ENCODE data around the gene TTC13. TPM values are rescaled to one million over a fixed set of nuclear protein-coding genes. Genes with fewer than 3 reads are reported as not detected.

Gene TTC13
- total and polyA plus RNA-seq, 4 donors, result 2.6 to 17.5 (median 6.8) TPM

GRCh38 chr1:230891413-230891812 is 87.2 kb downstream of the TTC13 start:
- TF ChIP-seq FOXA1 (IDR thresholded peaks at IDR 0.05) (no peak), GABPA (IDR thresholded peaks at IDR 0.05 in 1 of 2, conservative IDR thresholded peaks at IDR 0.05 in 1 of 2) (no peak), HNF4G (IDR thresholded peaks at IDR 0.05) (no peak), EGR1 (IDR thresholded peaks at IDR 0.05; ENCODE audit: low read depth in 2 of 2) (no peak), SP1 (IDR thresholded peaks at IDR 0.05) (no peak), FOXA2 (IDR thresholded peaks at IDR 0.05) (no peak), ATF3 (IDR thresholded peaks at IDR 0.05) (no peak), JUND (IDR thresholded peaks at IDR 0.05) (no peak), ZBTB33 (IDR thresholded peaks at IDR 0.05) (no peak), MAX (IDR thresholded peaks at IDR 0.05) (no peak), YY1 (IDR thresholded peaks at IDR 0.05) (no peak), RAD21 (IDR thresholded peaks at IDR 0.05) (no peak), NR2F2 (IDR thresholded peaks at IDR 0.05) (no peak)
- Histone ChIP-seq H3K36me3 (ENCODE audit: control insufficient read depth in 4 of 4, insufficient read depth in 3 of 4, low read depth in 1 of 4, low read length in 3 of 4) (no peaks in the 10 kb centered on the region), H3K27me3 (ENCODE audit: control insufficient read depth in 4 of 4, insufficient read depth in 4 of 4, low read length in 3 of 4) (no peaks in the 10 kb centered on the region), H3K4me1 (ENCODE audit: control insufficient read depth in 4 of 4, insufficient read depth in 4 of 4, low read length in 3 of 4) (no peaks in the 10 kb centered on the region), H3K9ac (ENCODE audit: low read depth in 1 of 2, low read length in 2 of 2) (no peak overlapping the region), H3K27ac (ENCODE audit: low read depth in 1 of 2, low read length in 2 of 2) (no peak overlapping the region), H3K9me3 (ENCODE audit: control insufficient read depth in 4 of 4, low read length in 3 of 4) (no peaks in the 10 kb centered on the region), H3K4me3 (ENCODE audit: low read depth in 1 of 3, low read length in 3 of 3) (no peak overlapping the region)
- DNase-seq (ENCODE audit: low spot score), result no peak
- 64% methylated on average over 2 of the region's 2 CpGs for WGBS

GRCh38 chr1:230884646-230885045 is 94.0 kb downstream of the TTC13 start:
- no peak for TF ChIP-seq JUND (IDR thresholded peaks at IDR 0.05)
- no peak for TF ChIP-seq YY1 (IDR thresholded peaks at IDR 0.05)
- no peak for TF ChIP-seq RAD21 (IDR thresholded peaks at IDR 0.05)
- TF ChIP-seq ZBTB33 (IDR thresholded peaks at IDR 0.05), result no peak
- no peak for TF ChIP-seq HNF4A (conservative IDR thresholded peaks at IDR 0.05)
- TF ChIP-seq CTCF (IDR thresholded peaks at IDR 0.05; ENCODE audit: low read depth, low read length, missing input control), result no peak
- TF ChIP-seq EGR1 (IDR thresholded peaks at IDR 0.05; ENCODE audit: low read depth in 2 of 2), result no peak
- no peak for TF ChIP-seq NR2F2 (IDR thresholded peaks at IDR 0.05)
- no peak for TF ChIP-seq GABPA (IDR thresholded peaks at IDR 0.05 in 1 of 2, conservative IDR thresholded peaks at IDR 0.05 in 1 of 2)
- TF ChIP-seq REST (IDR thresholded peaks at IDR 0.05), result no peak
- TF ChIP-seq SP1 (IDR thresholded peaks at IDR 0.05), result no peak
- TF ChIP-seq ATF3 (IDR thresholded peaks at IDR 0.05), result no peak
- no peak for TF ChIP-seq FOXA2 (IDR thresholded peaks at IDR 0.05)
- no peak for TF ChIP-seq HNF4G (IDR thresholded peaks at IDR 0.05)
- TF ChIP-seq RXRA (IDR thresholded peaks at IDR 0.05), result no peak
- TF ChIP-seq MAX (IDR thresholded peaks at IDR 0.05), result no peak
- no peak for TF ChIP-seq FOXA1 (IDR thresholded peaks at IDR 0.05)
- TF ChIP-seq TAF1 (conservative IDR thresholded peaks at IDR 0.05), result no peak
- 83% methylated on average over 2 of the region's 2 CpGs for WGBS
- Histone ChIP-seq H3K27me3 (ENCODE audit: control insufficient read depth in 4 of 4, insufficient read depth in 4 of 4, low read length in 3 of 4) (peaks cover 0 to 4% (median 0%) of the 10 kb centered on the region in 4 donors), H3K4me3 (ENCODE audit: low read depth in 1 of 3, low read length in 3 of 3) (no peak overlapping the region), H3K27ac (ENCODE audit: low read depth in 1 of 2, low read length in 2 of 2) (no peak overlapping the region), H3K4me1 (ENCODE audit: control insufficient read depth in 4 of 4, insufficient read depth in 4 of 4, low read length in 3 of 4) (no peaks in the 10 kb centered on the region), H3K36me3 (ENCODE audit: control insufficient read depth in 4 of 4, insufficient read depth in 3 of 4, low read depth in 1 of 4, low read length in 3 of 4) (no peaks in the 10 kb centered on the region), H3K9me3 (ENCODE audit: control insufficient read depth in 4 of 4, low read length in 3 of 4) (peaks cover 4 to 12% (median 8%) of the 10 kb centered on the region in 4 donors), H3K9ac (ENCODE audit: low read depth in 1 of 2, low read length in 2 of 2) (no peak overlapping the region)
- no peak for DNase-seq (ENCODE audit: low spot score)
